T-helper 17 cell (primary cell): Measurements from ENCODE around the gene ZNF385C. TPM values are rescaled to one million over a fixed set of nuclear protein-coding genes. Genes with fewer than 3 reads are reported as not detected.

ENCODE experiments used
- ATAC-seq: fragments of 150-1000 bp; cut with Tn5 transposase; 2 replicates; pipeline ENCODE4 v1.10.0; 2021; ENCODE audit warnings: mild to moderate bottlenecking, moderate library complexity
- DNase-seq, 3 donors: peaks; one replicate each; pipeline versions ENCODE4 v3.0.0 to v3.0.0-alpha.2; 2020 to 2021
- H3K9me3 ChIP-seq: one replicate; pipeline ENCODE4 v1.7.0; 2013; ENCODE audit warnings: low read length, mild to moderate bottlenecking; ENCODE audit not compliant: control insufficient read depth, poor library complexity, severe bottlenecking
- H3K27ac Mint-ChIP-seq: one replicate; pipeline ENCODE4 v1.8.0; 2022; ENCODE audit warnings: mild to moderate bottlenecking, moderate library complexity, mixed read lengths
- H3K27me3 Mint-ChIP-seq: one replicate; pipeline ENCODE4 v1.8.0; 2022; ENCODE audit warnings: mixed read lengths
- H3K36me3 Mint-ChIP-seq: one replicate; pipeline ENCODE4 v1.8.0; 2022; ENCODE audit warnings: low read depth, mixed read lengths
- H3K4me1 Mint-ChIP-seq: one replicate; pipeline ENCODE4 v1.8.0; 2022; ENCODE audit warnings: mild to moderate bottlenecking, mixed read lengths
- H3K4me3 Mint-ChIP-seq: one replicate; pipeline ENCODE4 v1.8.0; 2022; ENCODE audit warnings: mild to moderate bottlenecking, moderate library complexity, mixed read lengths
- total RNA-seq, 4 donors: library from RNA in 2 of 4; stranded (reverse) in 2 of 4; gene quantifications; one replicate each; pipeline ENCODE4 v1.2.3 and lab custom pipeline; 2022 to 2026

Gene ZNF385C
- total RNA-seq, 2 donors from 2014 or later: 0.16 to 0.20 TPM

GRCh38 chr17:42071810-42072209 is 26.5 kb downstream of the ZNF385C start:
- H3K4me3 Mint-ChIP-seq: peak overlapping the region; percentile 43
- H3K27me3 Mint-ChIP-seq: peaks cover 32% of the 10 kb centered on the region
- ATAC-seq (no peak), DNase-seq (no peak)
- no peak overlapping the region for H3K27ac Mint-ChIP-seq
- H3K9me3 ChIP-seq: no peaks in the 10 kb centered on the region
- H3K36me3 Mint-ChIP-seq: no peaks in the 10 kb centered on the region
- H3K4me1 Mint-ChIP-seq: no peaks in the 10 kb centered on the region

GRCh38 chr17:42068979-42069378 is 29.3 kb downstream of the ZNF385C start:
- no peaks in the 10 kb centered on the region for H3K9me3 ChIP-seq
- no peak overlapping the region for H3K27ac Mint-ChIP-seq
- ATAC-seq (no peak), DNase-seq (no peak)
- H3K4me1 Mint-ChIP-seq: peaks cover 3% of the 10 kb centered on the region
- no peaks in the 10 kb centered on the region for H3K36me3 Mint-ChIP-seq
- no peak overlapping the region for H3K4me3 Mint-ChIP-seq
- H3K27me3 Mint-ChIP-seq: peaks cover 28% of the 10 kb centered on the region

- peak; percentile 56 to 70 (median 57) for DNase-seq
- H3K4me1 Mint-ChIP-seq: peaks cover 8% of the 10 kb centered on the region
- peaks cover 27% of the 10 kb centered on the region for H3K27me3 Mint-ChIP-seq
- H3K36me3 Mint-ChIP-seq: no peaks in the 10 kb centered on the region
- no peak overlapping the region for H3K4me3 Mint-ChIP-seq
- peak; percentile 66 for ATAC-seq
- H3K27ac Mint-ChIP-seq: no peak overlapping the region
- no peaks in the 10 kb centered on the region for H3K9me3 ChIP-seq
These were observed 30.7 kb downstream of the ZNF385C start for GRCh38 chr17:42067371-42068091.

GRCh38 chr17:42065201-42065600 is 33.1 kb downstream of the ZNF385C start:
- peaks cover 31% of the 10 kb centered on the region for H3K27me3 Mint-ChIP-seq
- no peak for ATAC-seq
- H3K4me1 Mint-ChIP-seq: peaks cover 8% of the 10 kb centered on the region
- DNase-seq: no peak
- H3K36me3 Mint-ChIP-seq: no peaks in the 10 kb centered on the region
- H3K9me3 ChIP-seq: no peaks in the 10 kb centered on the region
- H3K4me3 Mint-ChIP-seq: no peak overlapping the region
- peak overlapping the region; percentile 16 for H3K27ac Mint-ChIP-seq

- Mint-ChIP-seq H3K36me3 (no peaks in the 10 kb centered on the region), H3K27me3 (peaks cover 39% of the 10 kb centered on the region), H3K4me1 (peaks cover 8% of the 10 kb centered on the region), H3K4me3 (no peak overlapping the region), H3K27ac (no peak overlapping the region)
- no peak for DNase-seq
- H3K9me3 ChIP-seq: no peaks in the 10 kb centered on the region
- ATAC-seq: no peak
These were observed 35.6 kb downstream of the ZNF385C start for GRCh38 chr17:42062681-42063080.

- DNase-seq (no peak), ATAC-seq (no peak)
- peaks cover 46% of the 10 kb centered on the region for H3K27me3 Mint-ChIP-seq
- H3K9me3 ChIP-seq: no peaks in the 10 kb centered on the region
- H3K27ac Mint-ChIP-seq: no peak overlapping the region
- H3K36me3 Mint-ChIP-seq: no peaks in the 10 kb centered on the region
- peaks cover 8% of the 10 kb centered on the region for H3K4me1 Mint-ChIP-seq
- no peak overlapping the region for H3K4me3 Mint-ChIP-seq
These were observed 36.4 kb downstream of the ZNF385C start for GRCh38 chr17:42061646-42062487.

- no peaks in the 10 kb centered on the region for H3K9me3 ChIP-seq
- ATAC-seq: no peak
- peaks cover 8% of the 10 kb centered on the region for H3K4me1 Mint-ChIP-seq
- H3K36me3 Mint-ChIP-seq: no peaks in the 10 kb centered on the region
- no peak overlapping the region for H3K4me3 Mint-ChIP-seq
- DNase-seq: no peak
- H3K27ac Mint-ChIP-seq: no peak overlapping the region
- peaks cover 51% of the 10 kb centered on the region for H3K27me3 Mint-ChIP-seq
These were observed 38.0 kb downstream of the ZNF385C start for GRCh38 chr17:42060231-42060630.

GRCh38 chr17:42059815-42060214 is 38.5 kb downstream of the ZNF385C start:
- Mint-ChIP-seq H3K27ac (no peak overlapping the region), H3K4me3 (no peak overlapping the region), H3K4me1 (peaks cover 8% of the 10 kb centered on the region), H3K27me3 (peaks cover 56% of the 10 kb centered on the region), H3K36me3 (no peaks in the 10 kb centered on the region)
- DNase-seq (no peak), ATAC-seq (no peak)
- no peaks in the 10 kb centered on the region for H3K9me3 ChIP-seq

GRCh38 chr17:42058063-42058462 is 40.2 kb downstream of the ZNF385C start:
- H3K27me3 Mint-ChIP-seq: peaks cover 57% of the 10 kb centered on the region
- no peaks in the 10 kb centered on the region for H3K9me3 ChIP-seq
- ATAC-seq (no peak), DNase-seq (no peak)
- H3K4me3 Mint-ChIP-seq: no peak overlapping the region
- no peaks in the 10 kb centered on the region for H3K4me1 Mint-ChIP-seq
- H3K27ac Mint-ChIP-seq: no peak overlapping the region
- H3K36me3 Mint-ChIP-seq: no peaks in the 10 kb centered on the region

- no peak for DNase-seq
- ATAC-seq: no peak
- Mint-ChIP-seq H3K27me3 (peaks cover 58% of the 10 kb centered on the region), H3K4me3 (no peak overlapping the region), H3K27ac (no peak overlapping the region), H3K36me3 (no peaks in the 10 kb centered on the region), H3K4me1 (no peaks in the 10 kb centered on the region)
- H3K9me3 ChIP-seq: no peaks in the 10 kb centered on the region
These were observed 41.6 kb downstream of the ZNF385C start for GRCh38 chr17:42056635-42057034.

GRCh38 chr17:42055496-42055895 is 42.8 kb downstream of the ZNF385C start:
- H3K9me3 ChIP-seq: no peaks in the 10 kb centered on the region
- Mint-ChIP-seq H3K4me1 (peaks cover 5% of the 10 kb centered on the region), H3K36me3 (no peaks in the 10 kb centered on the region), H3K27ac (no peak overlapping the region), H3K4me3 (no peak overlapping the region), H3K27me3 (peaks cover 60% of the 10 kb centered on the region)
- DNase-seq: no peak
- no peak for ATAC-seq

GRCh38 chr17:42055027-42055426 is 43.2 kb downstream of the ZNF385C start:
- no peaks in the 10 kb centered on the region for H3K9me3 ChIP-seq
- ATAC-seq (no peak), DNase-seq (no peak)
- Mint-ChIP-seq H3K36me3 (no peaks in the 10 kb centered on the region), H3K4me1 (peaks cover 5% of the 10 kb centered on the region), H3K4me3 (no peak overlapping the region), H3K27ac (no peak overlapping the region), H3K27me3 (peaks cover 56% of the 10 kb centered on the region)

- DNase-seq: no peak
- Mint-ChIP-seq H3K4me1 (peaks cover 10% of the 10 kb centered on the region), H3K27me3 (peaks cover 52% of the 10 kb centered on the region), H3K4me3 (no peak overlapping the region), H3K27ac (no peak overlapping the region), H3K36me3 (no peaks in the 10 kb centered on the region)
- H3K9me3 ChIP-seq: no peaks in the 10 kb centered on the region
- no peak for ATAC-seq
These were observed 44.4 kb downstream of the ZNF385C start for GRCh38 chr17:42053731-42054500.
